HepG2 (cell line): ENCODE data around the gene ZFAND3. TPM values are rescaled to one million over a fixed set of nuclear protein-coding genes. Genes with fewer than 3 reads are reported as not detected.
A peak's percentile ranks its signal among the peaks of the same experiment; 100 is the strongest.

ENCODE experiments used
- ATAC-seq: fragments of 200-7000 bp; cut with Tn5 transposase; 3 replicates; pipeline ENCODE4 v1.9.1; 2020; ENCODE audit warnings: mild to moderate bottlenecking, moderate library complexity
- BruUV-seq: library from RNA; stranded (reverse); fragments of 400-500 nt; replicated peaks from 2 replicates; lab custom pipeline; 2021; lab: Mats Ljungman, UMichigan
- CTCF ChIA-PET: fragments of 300-600 bp; formaldehyde crosslinking; extraction: SDS; loops from one replicate; lab custom pipeline; 2021; ENCODE audit warnings: low total read pairs, inconsistent platforms, low intra/inter-chr PET ratio; lab: Yijun Ruan, JAX
- POLR2A ChIA-PET: fragments of 350-600 bp; sonication (Branson Sonifier 250); formaldehyde crosslinking; loops from one replicate; lab custom pipeline; 2020; ENCODE audit warnings: antibody characterized with exemption, inconsistent platforms; lab: Yijun Ruan, JAX
- DNase-seq: peaks from one replicate; pipeline ENCODE4 v3.0.0-alpha.2; 2015; ENCODE audit warnings: low spot score
- FAIRE-seq: peaks from 3 replicates; lab custom pipeline; 2011; peaks lifted over from hg19 to GRCh38; lab: Jason Lieb, UNC
- H2AFZ ChIP-seq: one replicate; pipeline ENCODE4 v1.6.1; 2011; ENCODE audit warnings: low read length, inconsistent platforms
- H3K27ac ChIP-seq: fragments of 300-600 bp; 3 replicates; pipeline ENCODE4 v1.8.0; 2011; ENCODE audit warnings: mixed run types, mild to moderate bottlenecking, mixed read lengths, low read length, inconsistent platforms; ENCODE audit not compliant: insufficient read depth; ENCODE audit errors: extremely low read length
- H3K27me3 ChIP-seq, 2 experiments: fragments of 200-600 bp in 1 of 2; 2 replicates in 1 of 2; 3 replicates in 1 of 2; pipeline versions ENCODE4 v1.6.0 to v1.8.0; 2011; ENCODE audit warnings: low read length in 2 of 2, mild to moderate bottlenecking in 2 of 2, moderate library complexity in 2 of 2, inconsistent platforms in 1 of 2; ENCODE audit not compliant: insufficient read depth in 2 of 2, control insufficient read depth in 1 of 2
- H3K36me3 ChIP-seq, 2 experiments: fragments of 200-600 bp in 1 of 2; replicated peaks in 1 of 2; 2 replicates in 1 of 2; 3 replicates in 1 of 2; pipeline versions ENCODE4 v1.5.1 to v1.8.0; 2011; ENCODE audit warnings: low read length in 2 of 2, inconsistent platforms in 1 of 2; ENCODE audit not compliant: insufficient read depth in 2 of 2, control insufficient read depth in 1 of 2
- H3K4me1 ChIP-seq: 2 replicates; pipeline ENCODE4 v1.5.1; 2012; ENCODE audit warnings: low read length, inconsistent platforms; ENCODE audit not compliant: insufficient read depth
- H3K4me2 ChIP-seq: 2 replicates; pipeline ENCODE4 v1.6.0; 2011; ENCODE audit warnings: low read depth, low read length, inconsistent platforms
- H3K4me3 ChIP-seq, 3 experiments: fragments of 200-600 bp in 1 of 3; sonication (generic), shearing (Covaris generic) in 1 of 3; replicated peaks in 1 of 3; 2 replicates each; pipeline ENCODE4 v1.5.1; 2011 to 2016; ENCODE audit warnings: low read length in 3 of 3, inconsistent platforms in 2 of 3, low read depth in 2 of 3, mild to moderate bottlenecking in 2 of 3, control low read depth in 1 of 3, mixed read lengths in 1 of 3; ENCODE audit not compliant: insufficient read depth in 1 of 3
- H3K79me2 ChIP-seq: one replicate; pipeline ENCODE4 v1.6.1; 2011; ENCODE audit warnings: low read length, inconsistent platforms; ENCODE audit not compliant: insufficient read depth
- H3K9ac ChIP-seq: 2 replicates; pipeline ENCODE4 v1.6.0; 2011; ENCODE audit warnings: mild to moderate bottlenecking, low read depth, low read length, inconsistent platforms; ENCODE audit not compliant: insufficient read depth
- H3K9me3 ChIP-seq: 2 replicates; pipeline ENCODE4 v1.5.1; 2012; ENCODE audit warnings: mild to moderate bottlenecking, low read length
- H4K20me1 ChIP-seq: 2 replicates; pipeline ENCODE4 v1.6.0; 2011; ENCODE audit warnings: inconsistent platforms, mild to moderate bottlenecking, low read length, moderate library complexity; ENCODE audit not compliant: insufficient read depth
- ASH2L ChIP-seq: fragments of 300-600, 200-600 bp; sonication (generic); IDR thresholded peaks from 2 replicates; pipeline ENCODE4 v1.7.0; 2017; ENCODE audit warnings: low read depth, mild to moderate bottlenecking, moderate library complexity, mixed read lengths, low read length; ENCODE audit not compliant: insufficient read length
- CTCF ChIP-seq: sonication (generic); formaldehyde crosslinking; IDR thresholded peaks from 2 replicates; pipeline ENCODE4 v1.5.0; 2020; ENCODE audit warnings: mild to moderate bottlenecking, missing genetic modification reagents, moderate library complexity
- GATAD2A ChIP-seq: IDR thresholded peaks from 2 replicates; pipeline ENCODE4 v1.6.1; 2016
- GZF1 ChIP-seq: sonication (generic); formaldehyde crosslinking; IDR thresholded peaks from 2 replicates; pipeline ENCODE4 v1.5.1; 2020; ENCODE audit warnings: mild to moderate bottlenecking, missing genetic modification reagents
- KDM5B ChIP-seq: sonication (generic); formaldehyde crosslinking; IDR thresholded peaks from 2 replicates; pipeline ENCODE4 v1.4.0; 2020; ENCODE audit warnings: missing genetic modification reagents, mild to moderate bottlenecking, borderline replicate concordance
- MIXL1 ChIP-seq: IDR thresholded peaks from 2 replicates; pipeline ENCODE4 v1.6.1; 2016
- RAD21 ChIP-seq: fragments of 450-650 bp; formaldehyde crosslinking; IDR thresholded peaks from 2 replicates; pipeline ENCODE4 v1.5.0; 2020; ENCODE audit warnings: mild to moderate bottlenecking
- SCMH1 ChIP-seq: sonication (generic); formaldehyde crosslinking; IDR thresholded peaks from 2 replicates; pipeline ENCODE4 v1.9.0; 2021; ENCODE audit warnings: missing genetic modification reagents, mild to moderate bottlenecking, borderline replicate concordance
- SMC3 ChIP-seq: IDR thresholded peaks from 2 replicates; pipeline ENCODE4 v1.6.1; 2011; ENCODE audit warnings: low read length, improper control_type of control experiment
- STAG1 ChIP-seq: sonication (generic); formaldehyde crosslinking; IDR thresholded peaks from 2 replicates; pipeline ENCODE4 v1.4.0; 2020; ENCODE audit warnings: missing genetic modification reagents
- ZBTB21 ChIP-seq: sonication (generic); formaldehyde crosslinking; IDR thresholded peaks from 2 replicates; pipeline ENCODE4 v1.4.0; 2020; ENCODE audit warnings: missing genetic modification reagents
- ZBTB49 ChIP-seq: sonication (generic); formaldehyde crosslinking; IDR thresholded peaks from 2 replicates; pipeline ENCODE4 v1.4.0; 2020; ENCODE audit warnings: missing genetic modification reagents, borderline replicate concordance
- ZFYVE20 ChIP-seq: sonication (generic); formaldehyde crosslinking; IDR thresholded peaks from 2 replicates; pipeline ENCODE4 v1.8.0; 2023; ENCODE audit warnings: low read depth, mild to moderate bottlenecking, moderate library complexity, missing genetic modification reagents, borderline replicate concordance
- ZNF678 ChIP-seq: sonication (generic); formaldehyde crosslinking; IDR thresholded peaks from 2 replicates; pipeline ENCODE4 v1.4.0; 2020; ENCODE audit warnings: mild to moderate bottlenecking, missing genetic modification reagents
- WGBS: methylation state at CpG from one replicate; pipeline ENCODE4 v1.1.6; 2017; ENCODE audit warnings: low lambda C conversion rate; 5-methylcytosine and 5-hydroxymethylcytosine counted together
- in situ Hi-C: cut with HindIII; loops from 2 replicates; pipeline ENCODE4 v1.10.0; 2017; ENCODE audit warnings: low pct_unique_long_range_greater_than_20kb; ENCODE audit not compliant: extremely low pct_ligation_motif_present
- intact Hi-C: fragments of 100-400 bp; cut with micrococcal nuclease; formaldehyde crosslinking; loops from one replicate; pipeline ENCODE4 v1.10.0; 2022; ENCODE audit not compliant: unreplicated experiment
- polyA plus RNA-seq, 8 experiments: library from polyadenylated mRNA; depleted of rRNA in 3 of 8; stranded (reverse) in 7 of 8; unstranded in 1 of 8; fragments of >200 nt; fragmentation: Illumina TruSeq in 4 of 8; extraction: Trizol in 4 of 8; gene quantifications; 2 replicates each; pipeline versions ENCODE4 v1.2.1 to v1.2.3, GENCODE V29; 2011 to 2016; ENCODE audit warnings: low read depth in 4 of 8, missing spikeins in 1 of 8, mixed read lengths in 1 of 8; ENCODE audit not compliant: insufficient read depth in 1 of 8
- total RNA-seq, 5 experiments: library from RNA; depleted of rRNA; stranded (reverse); fragments of >200 nt; fragmentation: Illumina TruSeq; extraction: Trizol; gene quantifications; 2 replicates each; pipeline ENCODE4 v1.2.3, GENCODE V29; 2016; ENCODE audit warnings: low read depth in 1 of 5
- TF ChIP-seq, protein P1 (sequence below): sonication (generic); formaldehyde crosslinking; IDR thresholded peaks from 2 replicates; pipeline ENCODE4 v1.5.0; 2020; ENCODE audit warnings: mild to moderate bottlenecking, missing genetic modification reagents
- TF ChIP-seq, protein P2 (sequence below): sonication (generic); formaldehyde crosslinking; IDR thresholded peaks from 2 replicates; pipeline ENCODE4 v1.5.0; 2020; ENCODE audit warnings: missing genetic modification reagents

ZFAND3 gene
- total and polyA plus RNA-seq, 2 of the 13 experiments (the other 11 are each of a cell fraction or from before 2014, with no cell fraction given), result 16.4 to 17.1 TPM

- BruUV-seq, result no TSS peak
- peak; percentile 53 for DNase-seq
- peaks cover 11% of the 10 kb centered on the region; the same call in 1 of the 2 replicates for H3K4me1 ChIP-seq
Measured at GRCh38 chr6:37860226-37860839, 40.8 kb downstream of the ZFAND3 start.

More at GRCh38 chr6:37860226-37860839, 40.8 kb downstream of the ZFAND3 start:
- Histone ChIP-seq H3K4me2 (no peak overlapping the region), H3K27ac (no peak overlapping the region), H3K36me3 (peaks cover 5% of the 10 kb centered on the region in 2 experiments; a peak in 4 of 5 replicates), H3K79me2 (peaks cover 72% of the 10 kb centered on the region), H3K9me3 (no peaks in the 10 kb centered on the region)
- FAIRE-seq, result peak; percentile 37
- intact Hi-C loops, result loop anchor here (1.0 to 5.0 kb wide), 4 partner anchors 40 to 152 kb away; no protein-coding TSS in a partner anchor
- TF ChIP-seq, protein P1, sequence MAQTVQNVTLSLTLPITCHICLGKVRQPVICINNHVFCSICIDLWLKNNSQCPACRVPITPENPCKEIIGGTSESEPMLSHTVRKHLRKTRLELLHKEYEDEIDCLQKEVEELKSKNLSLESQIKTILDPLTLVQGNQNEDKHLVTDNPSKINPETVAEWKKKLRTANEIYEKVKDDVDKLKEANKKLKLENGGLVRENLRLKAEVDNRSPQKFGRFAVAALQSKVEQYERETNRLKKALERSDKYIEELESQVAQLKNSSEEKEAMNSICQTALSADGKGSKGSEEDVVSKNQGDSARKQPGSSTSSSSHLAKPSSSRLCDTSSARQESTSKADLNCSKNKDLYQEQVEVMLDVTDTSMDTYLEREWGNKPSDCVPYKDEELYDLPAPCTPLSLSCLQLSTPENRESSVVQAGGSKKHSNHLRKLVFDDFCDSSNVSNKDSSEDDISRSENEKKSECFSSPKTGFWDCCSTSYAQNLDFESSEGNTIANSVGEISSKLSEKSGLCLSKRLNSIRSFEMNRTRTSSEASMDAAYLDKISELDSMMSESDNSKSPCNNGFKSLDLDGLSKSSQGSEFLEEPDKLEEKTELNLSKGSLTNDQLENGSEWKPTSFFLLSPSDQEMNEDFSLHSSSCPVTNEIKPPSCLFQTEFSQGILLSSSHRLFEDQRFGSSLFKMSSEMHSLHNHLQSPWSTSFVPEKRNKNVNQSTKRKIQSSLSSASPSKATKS (CRISPR knock-in tag), result no peak
- TF ChIP-seq ZFYVE20 (CRISPR knock-in tag) (no peak), ZNF678 (no peak), ASH2L (peak; percentile 25), CTCF (CRISPR knock-in tag) (peak; percentile 48), STAG1 (CRISPR knock-in tag) (peak; percentile 62), GATAD2A (0 out of 2 replicates have a peak, but pooled peaks have one; percentile 14), RAD21 (CRISPR knock-in tag) (peak; percentile 40; the same call in 1 of the 2 replicates), SCMH1 (CRISPR knock-in tag) (no peak), MIXL1 (CRISPR knock-in tag) (peak; percentile 81; the same call in 1 of the 2 replicates), KDM5B (CRISPR knock-in tag) (no peak), SMC3 (peak; percentile 85), ZBTB21 (CRISPR knock-in tag) (no peak), GZF1 (no peak), ZBTB49 (no peak)
- TF ChIP-seq, protein P2, sequence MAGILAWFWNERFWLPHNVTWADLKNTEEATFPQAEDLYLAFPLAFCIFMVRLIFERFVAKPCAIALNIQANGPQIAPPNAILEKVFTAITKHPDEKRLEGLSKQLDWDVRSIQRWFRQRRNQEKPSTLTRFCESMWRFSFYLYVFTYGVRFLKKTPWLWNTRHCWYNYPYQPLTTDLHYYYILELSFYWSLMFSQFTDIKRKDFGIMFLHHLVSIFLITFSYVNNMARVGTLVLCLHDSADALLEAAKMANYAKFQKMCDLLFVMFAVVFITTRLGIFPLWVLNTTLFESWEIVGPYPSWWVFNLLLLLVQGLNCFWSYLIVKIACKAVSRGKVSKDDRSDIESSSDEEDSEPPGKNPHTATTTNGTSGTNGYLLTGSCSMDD (CRISPR knock-in tag), result no peak
- TF ChIP-seq, all 625 proteins: peak for 7
- ATAC-seq, result peak; percentile 35; the same call in 1 of the 3 replicates
- H3K27me3 ChIP-seq, result no peaks in the 10 kb centered on the region
- in situ Hi-C loops, result no loop called here
- ChIA-PET POLR2A (interaction anchor here (1.1 kb wide), 1 partner anchor 69 kb away, joined by 3 read pairs; no protein-coding TSS in a partner anchor), CTCF (interaction anchor here (1.2 to 2.8 kb wide), 3 partner anchors 69 to 152 kb away, joined by 4 to 19 read pairs (median 16); no protein-coding TSS in a partner anchor)
- 40% methylated on average over 1 of the region's 1 CpG for WGBS
- H2AFZ ChIP-seq, result no peak overlapping the region
- no peak overlapping the region for H3K4me3 ChIP-seq
- H4K20me1 ChIP-seq, result peaks cover 16% of the 10 kb centered on the region; the same call in 1 of the 2 replicates
- H3K9ac ChIP-seq, result no peak overlapping the region
